Neural cell (in vitro differentiated cells): ENCODE results near the gene MAPK14. TPM values are rescaled to one million over a fixed set of nuclear protein-coding genes. Genes with fewer than 3 reads are reported as not detected.

Experiments used
- H2AFZ ChIP-seq: fragments of 200-600, 300-800 bp; sonication (generic), shearing (Covaris generic); 2 replicates; pipeline ENCODE4 v1.6.0; 2014; ENCODE audit warnings: low read depth, mild to moderate bottlenecking, antibody characterized with exemption, low read length, moderate library complexity
- H3F3A ChIP-seq: fragments of 200-600 bp; shearing (Covaris generic); 2 replicates; pipeline ENCODE4 v1.6.1; 2016; ENCODE audit warnings: mild to moderate bottlenecking, moderate library complexity, mixed read lengths, antibody characterized with exemption, low read length; ENCODE audit not compliant: insufficient read depth, poor library complexity, severe bottlenecking
- H3K27ac ChIP-seq: fragments of 200-600, 300-800 bp; sonication (generic), shearing (Covaris generic); 2 replicates; pipeline ENCODE4 v1.5.1; 2014; ENCODE audit warnings: mild to moderate bottlenecking, low read length, moderate library complexity
- H3K27me3 ChIP-seq: fragments of 300-800, 200-600 bp; sonication (generic), shearing (Covaris generic); 2 replicates; pipeline ENCODE4 v1.6.0; 2014; ENCODE audit warnings: mild to moderate bottlenecking, low read depth, low read length, moderate library complexity; ENCODE audit not compliant: insufficient read depth
- H3K36me3 ChIP-seq: fragments of 300-800, 200-600 bp; sonication (generic), shearing (Covaris generic); 2 replicates; pipeline ENCODE4 v1.5.1; 2014; ENCODE audit warnings: mild to moderate bottlenecking, antibody characterized with exemption, low read length, moderate library complexity; ENCODE audit not compliant: insufficient read depth
- H3K4me2 ChIP-seq: fragments of 300-800, 200-600 bp; sonication (generic), shearing (Covaris generic); 2 replicates; pipeline ENCODE4 v1.6.0; 2014; ENCODE audit warnings: mild to moderate bottlenecking, low read length
- H3K4me3 ChIP-seq: fragments of 300-800, 200-600 bp; sonication (generic), shearing (Covaris generic); 2 replicates; pipeline ENCODE4 v1.5.1; 2014; ENCODE audit warnings: mild to moderate bottlenecking, low read length, moderate library complexity
- H3K79me2 ChIP-seq: fragments of 200-600 bp; shearing (Covaris generic); replicated peaks from 2 replicates; pipeline ENCODE4 v1.6.0; 2014; ENCODE audit warnings: mild to moderate bottlenecking, low read length, moderate library complexity; ENCODE audit not compliant: insufficient read depth
- H3K9ac ChIP-seq: fragments of 300-800, 200-600 bp; sonication (generic), shearing (Covaris generic); 2 replicates; pipeline ENCODE4 v1.6.1; 2016; ENCODE audit warnings: mild to moderate bottlenecking, low read length, mixed read lengths
- H3K9me2 ChIP-seq: fragments of 200-600 bp; shearing (Covaris generic); 2 replicates; pipeline ENCODE4 v1.6.1; 2016; ENCODE audit warnings: mild to moderate bottlenecking, low read length, mixed read lengths; ENCODE audit not compliant: insufficient read depth
- H3K9me3 ChIP-seq: fragments of 200-600, 300-800 bp; sonication (generic), shearing (Covaris generic); 2 replicates; pipeline ENCODE4 v1.6.1; 2016; ENCODE audit warnings: mild to moderate bottlenecking, mixed run types, low read length, moderate library complexity, mixed read lengths
- H4K20me1 ChIP-seq: fragments of 200-600 bp; shearing (Covaris generic); 2 replicates; pipeline ENCODE4 v1.6.1; 2016; ENCODE audit warnings: mild to moderate bottlenecking, mixed run types; ENCODE audit not compliant: insufficient read depth
- EP300 ChIP-seq: fragments of 450-650 bp; conservative IDR thresholded peaks from 2 replicates; pipeline ENCODE4 v1.6.1; 2014; ENCODE audit warnings: antibody characterized with exemption, mild to moderate bottlenecking, moderate library complexity; ENCODE audit not compliant: poor library complexity, severe bottlenecking
- EZH2 ChIP-seq: fragments of 200-600, 300-800 bp; shearing (Covaris generic), sonication (generic); IDR thresholded peaks from 2 replicates; pipeline ENCODE4 v1.6.1; 2014; ENCODE audit warnings: antibody characterized with exemption, low read length, borderline replicate concordance, mild to moderate bottlenecking; ENCODE audit not compliant: insufficient read depth, poor library complexity, severe bottlenecking
- MXI1 ChIP-seq: fragments of 450-650 bp; conservative IDR thresholded peaks from 2 replicates; pipeline ENCODE4 v1.6.1; 2014; ENCODE audit warnings: antibody characterized with exemption, mild to moderate bottlenecking; ENCODE audit not compliant: poor library complexity, severe bottlenecking
- POLR2AphosphoS5 ChIP-seq: IDR thresholded peaks from 2 replicates; pipeline ENCODE4 v1.6.1; 2012
- RAD21 ChIP-seq: fragments of 450-650 bp; conservative IDR thresholded peaks from 2 replicates; pipeline ENCODE4 v1.6.1; 2014; ENCODE audit warnings: antibody characterized with exemption, mild to moderate bottlenecking, moderate library complexity
- SMC3 ChIP-seq: fragments of 450-650 bp; conservative IDR thresholded peaks from 2 replicates; pipeline ENCODE4 v1.6.1; 2014; ENCODE audit warnings: antibody characterized with exemption, mild to moderate bottlenecking, moderate library complexity; ENCODE audit not compliant: poor library complexity
- TAF1 ChIP-seq: IDR thresholded peaks from 2 replicates; pipeline ENCODE4 v1.6.1; 2012; ENCODE audit warnings: low read depth
- polyA plus RNA-seq: library from polyadenylated mRNA; depleted of rRNA; stranded (reverse); fragments of >200 nt; gene quantifications from 2 replicates; pipeline ENCODE4 v1.2.3, GENCODE V29; 2014
- TF ChIP-seq, protein P1 (sequence below): IDR thresholded peaks from 2 replicates; pipeline ENCODE4 v1.6.1; 2012; ENCODE audit warnings: borderline replicate concordance
- TF ChIP-seq, protein P2 (sequence below): fragments of 450-650 bp; IDR thresholded peaks from 2 replicates; pipeline ENCODE4 v1.5.1; 2014; ENCODE audit warnings: antibody characterized with exemption, mild to moderate bottlenecking, moderate library complexity; ENCODE audit not compliant: poor library complexity, severe bottlenecking

The MAPK14 gene
- polyA plus RNA-seq, 1 donor from 2014 or later: 26.6 TPM

DNA sequence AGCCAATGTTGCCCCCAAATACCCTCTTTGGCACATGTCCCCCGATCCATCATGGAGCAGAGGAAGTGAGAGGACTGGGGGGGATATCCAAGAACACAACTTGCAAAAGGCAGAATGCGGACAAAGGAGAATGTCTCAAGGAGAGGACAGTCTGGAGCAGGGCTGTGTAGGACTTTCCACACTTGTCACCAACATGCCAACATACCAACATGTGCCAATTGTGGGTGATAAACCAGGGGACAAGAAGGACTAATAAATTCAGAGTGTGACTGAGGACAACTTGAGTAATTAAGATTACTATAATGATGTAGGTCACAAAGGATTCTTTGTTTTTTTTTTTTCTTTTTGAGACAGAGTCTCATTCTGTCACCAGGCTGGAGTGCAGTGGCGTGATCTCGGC lies 11.9 kb upstream of the MAPK14 start:
- Histone ChIP-seq H4K20me1 (no peaks in the 10 kb centered on the region), H3K9ac (no peak overlapping the region), H3K9me3 (no peaks in the 10 kb centered on the region), H3K27me3 (no peaks in the 10 kb centered on the region), H3K4me3 (no peak overlapping the region), H3K9me2 (no peaks in the 10 kb centered on the region), H3K27ac (no peak overlapping the region), H3K79me2 (no peaks in the 10 kb centered on the region), H2AFZ (no peak overlapping the region), H3F3A (no peaks in the 10 kb centered on the region), H3K4me2 (no peak overlapping the region), H3K36me3 (no peaks in the 10 kb centered on the region)
- TF ChIP-seq, protein P1, sequence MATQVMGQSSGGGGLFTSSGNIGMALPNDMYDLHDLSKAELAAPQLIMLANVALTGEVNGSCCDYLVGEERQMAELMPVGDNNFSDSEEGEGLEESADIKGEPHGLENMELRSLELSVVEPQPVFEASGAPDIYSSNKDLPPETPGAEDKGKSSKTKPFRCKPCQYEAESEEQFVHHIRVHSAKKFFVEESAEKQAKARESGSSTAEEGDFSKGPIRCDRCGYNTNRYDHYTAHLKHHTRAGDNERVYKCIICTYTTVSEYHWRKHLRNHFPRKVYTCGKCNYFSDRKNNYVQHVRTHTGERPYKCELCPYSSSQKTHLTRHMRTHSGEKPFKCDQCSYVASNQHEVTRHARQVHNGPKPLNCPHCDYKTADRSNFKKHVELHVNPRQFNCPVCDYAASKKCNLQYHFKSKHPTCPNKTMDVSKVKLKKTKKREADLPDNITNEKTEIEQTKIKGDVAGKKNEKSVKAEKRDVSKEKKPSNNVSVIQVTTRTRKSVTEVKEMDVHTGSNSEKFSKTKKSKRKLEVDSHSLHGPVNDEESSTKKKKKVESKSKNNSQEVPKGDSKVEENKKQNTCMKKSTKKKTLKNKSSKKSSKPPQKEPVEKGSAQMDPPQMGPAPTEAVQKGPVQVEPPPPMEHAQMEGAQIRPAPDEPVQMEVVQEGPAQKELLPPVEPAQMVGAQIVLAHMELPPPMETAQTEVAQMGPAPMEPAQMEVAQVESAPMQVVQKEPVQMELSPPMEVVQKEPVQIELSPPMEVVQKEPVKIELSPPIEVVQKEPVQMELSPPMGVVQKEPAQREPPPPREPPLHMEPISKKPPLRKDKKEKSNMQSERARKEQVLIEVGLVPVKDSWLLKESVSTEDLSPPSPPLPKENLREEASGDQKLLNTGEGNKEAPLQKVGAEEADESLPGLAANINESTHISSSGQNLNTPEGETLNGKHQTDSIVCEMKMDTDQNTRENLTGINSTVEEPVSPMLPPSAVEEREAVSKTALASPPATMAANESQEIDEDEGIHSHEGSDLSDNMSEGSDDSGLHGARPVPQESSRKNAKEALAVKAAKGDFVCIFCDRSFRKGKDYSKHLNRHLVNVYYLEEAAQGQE: no peak
- TF ChIP-seq EZH2 (no peak), POLR2AphosphoS5 (no peak), MXI1 (no peak), EP300 (no peak), TAF1 (no peak), SMC3 (no peak), RAD21 (no peak)
- TF ChIP-seq, protein P2, sequence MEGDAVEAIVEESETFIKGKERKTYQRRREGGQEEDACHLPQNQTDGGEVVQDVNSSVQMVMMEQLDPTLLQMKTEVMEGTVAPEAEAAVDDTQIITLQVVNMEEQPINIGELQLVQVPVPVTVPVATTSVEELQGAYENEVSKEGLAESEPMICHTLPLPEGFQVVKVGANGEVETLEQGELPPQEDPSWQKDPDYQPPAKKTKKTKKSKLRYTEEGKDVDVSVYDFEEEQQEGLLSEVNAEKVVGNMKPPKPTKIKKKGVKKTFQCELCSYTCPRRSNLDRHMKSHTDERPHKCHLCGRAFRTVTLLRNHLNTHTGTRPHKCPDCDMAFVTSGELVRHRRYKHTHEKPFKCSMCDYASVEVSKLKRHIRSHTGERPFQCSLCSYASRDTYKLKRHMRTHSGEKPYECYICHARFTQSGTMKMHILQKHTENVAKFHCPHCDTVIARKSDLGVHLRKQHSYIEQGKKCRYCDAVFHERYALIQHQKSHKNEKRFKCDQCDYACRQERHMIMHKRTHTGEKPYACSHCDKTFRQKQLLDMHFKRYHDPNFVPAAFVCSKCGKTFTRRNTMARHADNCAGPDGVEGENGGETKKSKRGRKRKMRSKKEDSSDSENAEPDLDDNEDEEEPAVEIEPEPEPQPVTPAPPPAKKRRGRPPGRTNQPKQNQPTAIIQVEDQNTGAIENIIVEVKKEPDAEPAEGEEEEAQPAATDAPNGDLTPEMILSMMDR: no peak

DNA sequence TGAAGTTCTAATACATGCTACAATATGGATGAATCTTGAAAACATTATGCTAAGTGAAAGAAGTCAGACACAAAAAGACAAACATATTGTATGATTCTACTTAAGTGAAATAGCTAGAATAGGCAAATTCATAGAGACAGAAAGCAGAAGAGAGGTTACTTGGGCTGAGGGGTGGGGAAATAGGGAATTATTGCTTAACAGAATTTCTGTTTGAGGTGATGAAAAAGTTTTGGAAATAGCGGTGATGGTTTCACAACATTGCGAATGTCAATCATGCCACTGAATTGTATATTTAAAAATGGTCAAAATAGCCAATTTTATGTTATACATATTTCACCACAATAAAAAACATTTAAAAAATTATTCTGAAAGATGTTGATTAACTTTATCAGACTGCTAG lies 9.3 kb upstream of the MAPK14 start:
- H3K27me3 ChIP-seq: no peaks in the 10 kb centered on the region
- no peak overlapping the region for H3K4me3 ChIP-seq
- H3K36me3 ChIP-seq: no peaks in the 10 kb centered on the region
- no peak overlapping the region for H3K9ac ChIP-seq
- H3K4me2 ChIP-seq: no peak overlapping the region
- TF ChIP-seq EZH2: no peak
- TF ChIP-seq, protein P1: no peak
- TF ChIP-seq EP300: no peak
- TF ChIP-seq, protein P2: no peak
- no peak for TF ChIP-seq RAD21
- TF ChIP-seq POLR2AphosphoS5: no peak
- no peak for TF ChIP-seq SMC3
- no peak for TF ChIP-seq TAF1
- no peak for TF ChIP-seq MXI1
- H3K27ac ChIP-seq: no peak overlapping the region
- no peaks in the 10 kb centered on the region for H4K20me1 ChIP-seq
- no peaks in the 10 kb centered on the region for H3K79me2 ChIP-seq
- H3K9me2 ChIP-seq: no peaks in the 10 kb centered on the region
- no peak overlapping the region for H2AFZ ChIP-seq
- H3F3A ChIP-seq: no peaks in the 10 kb centered on the region
- H3K9me3 ChIP-seq: no peaks in the 10 kb centered on the region
